MG63 (cell line): ENCODE results near the gene SOX13. TPM values are rescaled to one million over a fixed set of nuclear protein-coding genes. Genes with fewer than 3 reads are reported as not detected.
A peak's percentile ranks its signal among the peaks of the same experiment; 100 is the strongest.
"Not testable (repeated sequence)": the region's sequence is repeated elsewhere in the genome, so short reads cannot be mapped to it uniquely, and the experiment has no call there.

ENCODE experiments used
- DNase-seq: peaks from one replicate; pipeline ENCODE4 v3.0.0-alpha.2; 2020
- H3K27me3 ChIP-seq: fragments of 250-450 bp; sonication (Bioruptor Pico); 2 replicates; pipeline ENCODE4 v1.5.1; 2020; ENCODE audit warnings: mild to moderate bottlenecking, moderate library complexity
- H3K36me3 ChIP-seq: fragments of 250-450 bp; sonication (Bioruptor Pico); 2 replicates; pipeline ENCODE4 v1.5.1; 2020; ENCODE audit warnings: mild to moderate bottlenecking, moderate library complexity
- H3K4me3 ChIP-seq: fragments of 250-450 bp; sonication (Bioruptor Pico); 2 replicates; pipeline ENCODE4 v1.5.1; 2020; ENCODE audit warnings: mild to moderate bottlenecking, moderate library complexity
- H3K9me3 ChIP-seq: fragments of 250-450 bp; sonication (Bioruptor Pico); 2 replicates; pipeline ENCODE4 v1.5.1; 2020; ENCODE audit warnings: mild to moderate bottlenecking, moderate library complexity
- total RNA-seq: library from RNA; depleted of rRNA; stranded (reverse); fragments of >200 nt; shearing (Covaris generic); gene quantifications from 2 replicates; pipeline ENCODE4 v1.2.3, GENCODE V29; 2014; ENCODE audit warnings: low replicate concordance

SOX13 gene
- total RNA-seq, 1 experiment from 2014 or later, result 0.86 TPM

GRCh38 chr1:204048796-204049195 lies 24.1 kb upstream of the SOX13 start:
- not testable (repeated sequence) for H3K36me3 ChIP-seq

DNA sequence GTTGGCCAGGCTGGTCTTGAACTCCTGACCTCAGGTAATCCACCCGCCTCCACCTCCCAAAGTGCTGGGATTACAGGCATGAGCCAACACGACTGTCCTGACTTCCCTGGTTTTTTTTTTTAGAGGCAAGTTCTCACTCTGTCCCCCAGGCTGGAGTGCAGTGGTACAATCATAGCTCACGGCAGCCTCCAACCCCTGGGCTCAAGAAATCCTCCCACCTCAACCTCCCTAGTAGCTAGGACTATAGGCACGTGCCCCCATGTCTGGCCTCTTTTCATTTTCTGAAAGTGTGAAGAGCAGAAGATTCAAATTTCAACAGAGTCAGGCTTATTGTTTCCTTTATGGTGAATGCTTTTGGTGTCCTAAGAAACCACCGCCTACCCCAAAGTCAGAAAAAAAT lies 21.7 kb upstream of the SOX13 start:
- Histone ChIP-seq H3K4me3 (no peak overlapping the region), H3K27me3 (no peaks in the 10 kb centered on the region), H3K36me3 (no peaks in the 10 kb centered on the region), H3K9me3 (no peaks in the 10 kb centered on the region)
- DNase-seq, result no peak

More at GRCh38 chr1:204048796-204049195, 24.1 kb upstream of the SOX13 start:
- not testable (repeated sequence) for DNase-seq, H3K27me3 ChIP-seq, H3K9me3 ChIP-seq, H3K4me3 ChIP-seq

- no peak overlapping the region for H3K4me3 ChIP-seq
- no peaks in the 10 kb centered on the region for H3K27me3 ChIP-seq
- H3K36me3 ChIP-seq, result no peaks in the 10 kb centered on the region
- no peak for DNase-seq
- no peaks in the 10 kb centered on the region for H3K9me3 ChIP-seq
Observed at GRCh38 chr1:204051718-204052117, 21.2 kb upstream of the SOX13 start.

GRCh38 chr1:204053893-204054292 lies 19.0 kb upstream of the SOX13 start:
- no peaks in the 10 kb centered on the region for H3K9me3 ChIP-seq

DNA sequence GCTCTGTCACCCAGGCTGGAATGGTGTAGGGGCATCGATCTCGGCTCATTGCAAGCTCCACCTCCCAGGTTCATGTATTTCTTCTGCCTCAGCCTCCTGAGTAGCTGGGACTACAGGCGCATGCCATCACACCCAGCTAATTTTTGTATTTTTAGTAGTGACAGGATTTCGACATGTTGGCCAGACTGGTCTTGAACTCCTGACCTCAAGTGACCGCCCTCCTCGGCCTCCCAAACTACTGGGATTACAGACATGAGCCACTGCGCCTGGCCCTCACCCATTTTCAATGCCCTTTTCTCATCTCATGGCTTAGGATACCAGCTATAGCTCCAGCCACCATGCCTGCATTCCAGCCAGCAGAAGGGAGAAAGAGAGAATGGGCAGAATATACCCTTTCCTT lies 12.9 kb upstream of the SOX13 start:
- DNase-seq, result no peak
- H3K27me3 ChIP-seq, result no peaks in the 10 kb centered on the region

More at GRCh38 chr1:204053893-204054292, 19.0 kb upstream of the SOX13 start:
- no peak for DNase-seq
- Histone ChIP-seq H3K4me3 (no peak overlapping the region), H3K36me3 (no peaks in the 10 kb centered on the region), H3K27me3 (no peaks in the 10 kb centered on the region)

GRCh38 chr1:204062106-204062505 lies 10.8 kb upstream of the SOX13 start:
- no peak for DNase-seq
- Histone ChIP-seq H3K9me3 (no peaks in the 10 kb centered on the region), H3K4me3 (no peak overlapping the region), H3K36me3 (no peaks in the 10 kb centered on the region), H3K27me3 (no peaks in the 10 kb centered on the region)

More for the DNA sequence above, 12.9 kb upstream of the SOX13 start:
- Histone ChIP-seq H3K4me3 (no peak overlapping the region), H3K36me3 (no peaks in the 10 kb centered on the region), H3K9me3 (no peaks in the 10 kb centered on the region)

GRCh38 chr1:204065174-204065985 lies 7.5 kb upstream of the SOX13 start:
- Histone ChIP-seq H3K9me3 (no peaks in the 10 kb centered on the region), H3K27me3 (no peaks in the 10 kb centered on the region), H3K36me3 (no peaks in the 10 kb centered on the region), H3K4me3 (no peak overlapping the region)
- DNase-seq, result no peak

- no peaks in the 10 kb centered on the region for H3K27me3 ChIP-seq
- no peak for DNase-seq
- no peaks in the 10 kb centered on the region for H3K36me3 ChIP-seq
- H3K4me3 ChIP-seq, result no peak overlapping the region
- H3K9me3 ChIP-seq, result no peaks in the 10 kb centered on the region
Observed at GRCh38 chr1:204065986-204066300, 7.0 kb upstream of the SOX13 start.

DNA sequence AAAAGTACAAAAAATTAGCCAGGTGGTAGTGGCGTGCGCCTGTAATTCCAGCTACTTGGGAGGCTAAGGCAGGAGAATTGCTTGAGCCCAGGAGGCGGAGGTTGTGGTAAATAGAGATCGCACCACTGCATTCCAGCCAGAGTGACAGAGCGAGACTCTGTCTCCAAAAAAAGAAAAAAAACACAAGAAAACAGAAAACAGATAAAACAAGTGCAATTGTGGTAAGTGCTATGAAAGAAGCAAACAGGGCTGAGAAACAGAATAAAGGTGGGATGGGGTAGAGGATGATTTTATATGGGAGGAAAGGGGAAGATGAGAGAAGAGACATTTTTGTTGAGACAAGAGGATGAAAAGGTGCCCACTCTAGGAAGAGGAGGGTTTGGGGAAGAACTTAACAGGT lies 5.0 kb upstream of the SOX13 start:
- H3K9me3 ChIP-seq, result no peaks in the 10 kb centered on the region
- DNase-seq, result no peak
- H3K36me3 ChIP-seq, result no peaks in the 10 kb centered on the region
- H3K27me3 ChIP-seq, result no peaks in the 10 kb centered on the region
- no peak overlapping the region for H3K4me3 ChIP-seq

DNA sequence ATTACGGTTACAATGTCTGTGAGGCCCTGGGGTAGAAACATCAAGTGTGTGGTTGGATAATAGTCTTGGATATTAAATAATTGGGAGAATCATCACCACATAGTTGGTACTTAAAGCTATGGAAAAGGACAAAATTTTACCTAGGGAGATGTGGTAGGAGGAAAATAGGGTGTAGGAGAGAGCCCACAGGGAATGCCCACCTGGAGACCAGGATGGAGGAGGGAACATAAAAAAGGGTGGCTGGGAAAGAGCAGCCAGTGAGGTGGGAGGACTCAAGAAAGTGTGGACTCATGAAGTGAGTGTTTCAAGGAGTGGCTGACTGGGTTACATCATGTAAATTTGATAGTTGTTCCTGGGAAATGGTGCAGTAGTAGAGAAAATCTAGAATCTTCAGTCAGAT lies 3.0 kb upstream of the SOX13 start:
- H3K36me3 ChIP-seq, result no peaks in the 10 kb centered on the region
- DNase-seq, result no peak
- H3K4me3 ChIP-seq, result no peak overlapping the region

GRCh38 chr1:204070895-204071294 lies 2.0 kb upstream of the SOX13 start:
- Histone ChIP-seq H3K27me3 (no peaks in the 10 kb centered on the region), H3K4me3 (no peak overlapping the region), H3K9me3 (no peaks in the 10 kb centered on the region), H3K36me3 (no peaks in the 10 kb centered on the region; the same call in none of the 2 replicates)
- DNase-seq, result no peak

More for the DNA sequence above, 3.0 kb upstream of the SOX13 start:
- Histone ChIP-seq H3K27me3 (no peaks in the 10 kb centered on the region), H3K9me3 (no peaks in the 10 kb centered on the region)

DNA sequence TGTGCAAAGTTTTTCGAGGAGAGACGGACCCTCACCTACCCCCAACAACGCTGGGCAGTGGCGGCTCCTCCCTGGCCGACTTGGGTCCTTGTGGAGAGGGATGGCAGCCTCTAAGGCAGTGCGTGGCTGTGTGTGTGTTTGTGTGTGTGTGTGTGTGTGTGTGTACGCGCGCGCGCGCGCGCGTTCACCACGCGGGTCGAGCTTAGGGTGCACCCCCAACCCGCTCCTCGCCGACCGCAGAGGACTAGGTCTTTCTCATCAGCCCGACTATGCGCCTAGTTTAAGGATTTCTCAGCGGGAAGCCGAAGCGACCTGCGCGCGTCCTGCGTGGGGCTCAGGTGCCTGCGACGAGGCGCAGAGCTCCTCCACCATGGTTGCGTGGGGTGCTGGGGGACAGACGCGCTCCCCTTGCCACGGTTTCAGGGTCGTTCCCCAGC lies 940 bp downstream of the SOX13 start:
- H3K4me3 ChIP-seq, result peak overlapping the region; percentile 65
- H3K27me3 ChIP-seq, result no peaks in the 10 kb centered on the region
- no peaks in the 10 kb centered on the region; the same call in none of the 2 replicates for H3K36me3 ChIP-seq
- peak; percentile 33 for DNase-seq
- no peaks in the 10 kb centered on the region for H3K9me3 ChIP-seq

DNA sequence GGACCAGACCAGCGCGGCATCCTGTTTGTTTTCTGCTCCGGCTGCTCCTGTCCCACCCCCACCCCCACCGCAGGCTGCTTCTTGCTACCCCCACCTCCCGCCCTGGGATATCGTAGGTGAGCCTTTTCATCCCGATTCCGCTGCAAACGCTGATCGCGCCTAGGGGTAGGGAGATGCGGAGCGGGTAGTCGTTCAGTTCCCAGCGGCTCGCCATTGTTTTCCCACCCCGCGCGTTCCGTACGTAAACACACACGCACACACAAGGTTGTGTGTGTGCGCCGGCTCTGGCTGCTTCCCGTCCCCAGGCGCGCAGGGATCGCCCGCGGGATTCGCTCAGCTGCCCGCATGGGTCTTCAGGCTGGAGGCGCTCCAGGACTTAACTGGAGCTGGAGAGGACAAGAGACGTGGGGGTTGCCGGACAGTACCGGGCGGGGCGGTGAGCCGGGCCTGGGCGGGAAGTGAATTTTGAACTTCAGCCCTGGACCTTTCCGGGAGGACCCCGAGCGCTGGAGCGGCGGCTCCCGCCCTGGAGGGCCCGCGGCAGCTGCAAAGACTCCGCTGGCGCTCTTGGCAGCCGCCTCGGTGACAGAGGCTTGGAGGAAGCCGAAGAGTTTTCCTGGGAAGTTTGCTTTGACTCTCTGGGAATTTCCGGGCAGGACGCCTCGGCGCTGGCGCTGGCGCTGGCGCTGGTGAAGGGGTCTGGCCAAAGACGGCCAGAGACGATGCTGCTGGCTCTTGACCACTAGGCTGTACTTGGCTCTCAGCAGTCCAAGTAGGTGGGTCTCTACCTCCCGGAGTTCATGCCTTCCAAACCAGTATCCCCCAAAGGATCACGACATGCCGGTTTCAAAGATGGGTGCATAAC lies 1.6 kb downstream of the SOX13 start:
- H3K9me3 ChIP-seq, result no peaks in the 10 kb centered on the region
- no peaks in the 10 kb centered on the region; the same call in none of the 2 replicates for H3K36me3 ChIP-seq
- peak overlapping the region; percentile 65 for H3K4me3 ChIP-seq
- DNase-seq, result peak; percentile 77
- H3K27me3 ChIP-seq, result no peaks in the 10 kb centered on the region

DNA sequence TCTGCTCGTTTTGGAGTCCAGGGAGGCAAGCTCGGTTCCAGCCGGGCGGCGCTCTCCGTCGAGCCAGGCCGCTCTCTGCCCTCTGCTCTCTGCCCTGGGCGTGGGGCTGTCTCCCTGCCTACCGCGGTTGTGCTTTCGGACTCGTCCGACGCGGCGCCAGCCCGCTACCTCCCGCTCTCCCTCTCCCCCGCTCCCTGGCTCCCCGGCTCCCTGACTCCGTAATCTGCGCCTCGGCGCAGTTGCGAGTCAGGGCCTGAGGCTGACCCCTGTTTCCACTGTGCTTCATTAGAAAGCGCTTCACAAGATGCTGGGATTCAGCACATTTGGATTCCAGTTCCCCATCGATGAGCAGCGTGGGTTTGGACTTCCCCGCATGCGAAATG lies 2.2 kb downstream of the SOX13 start:
- Histone ChIP-seq H3K4me3 (peak overlapping the region; percentile 65), H3K27me3 (no peaks in the 10 kb centered on the region), H3K36me3 (no peaks in the 10 kb centered on the region; the same call in none of the 2 replicates), H3K9me3 (no peaks in the 10 kb centered on the region)
- DNase-seq, result no peak

- H3K4me3 ChIP-seq, result no peak overlapping the region
- no peak for DNase-seq
- H3K27me3 ChIP-seq, result no peaks in the 10 kb centered on the region
- no peaks in the 10 kb centered on the region for H3K9me3 ChIP-seq
- no peaks in the 10 kb centered on the region; the same call in none of the 2 replicates for H3K36me3 ChIP-seq
Observed at GRCh38 chr1:204075890-204076846, 3.3 kb downstream of the SOX13 start.

GRCh38 chr1:204076891-204077290 lies 4.0 kb downstream of the SOX13 start:
- no peak for DNase-seq
- Histone ChIP-seq H3K36me3 (no peaks in the 10 kb centered on the region; the same call in none of the 2 replicates), H3K4me3 (no peak overlapping the region), H3K9me3 (no peaks in the 10 kb centered on the region), H3K27me3 (no peaks in the 10 kb centered on the region)
